Measurements from ENCODE around the gene TUG1. TPM values are rescaled to one million over a fixed set of nuclear protein-coding genes. Genes with fewer than 3 reads are reported as not detected.
A peak's percentile ranks its signal among the peaks of the same experiment; 100 is the strongest.

The TUG1 gene
- 17.5 and 18.7 TPM in 2 replicates for total RNA-seq (2014; rRNA removed; shearing (Covaris generic); ENCODE audit: low replicate concordance)

DNA sequence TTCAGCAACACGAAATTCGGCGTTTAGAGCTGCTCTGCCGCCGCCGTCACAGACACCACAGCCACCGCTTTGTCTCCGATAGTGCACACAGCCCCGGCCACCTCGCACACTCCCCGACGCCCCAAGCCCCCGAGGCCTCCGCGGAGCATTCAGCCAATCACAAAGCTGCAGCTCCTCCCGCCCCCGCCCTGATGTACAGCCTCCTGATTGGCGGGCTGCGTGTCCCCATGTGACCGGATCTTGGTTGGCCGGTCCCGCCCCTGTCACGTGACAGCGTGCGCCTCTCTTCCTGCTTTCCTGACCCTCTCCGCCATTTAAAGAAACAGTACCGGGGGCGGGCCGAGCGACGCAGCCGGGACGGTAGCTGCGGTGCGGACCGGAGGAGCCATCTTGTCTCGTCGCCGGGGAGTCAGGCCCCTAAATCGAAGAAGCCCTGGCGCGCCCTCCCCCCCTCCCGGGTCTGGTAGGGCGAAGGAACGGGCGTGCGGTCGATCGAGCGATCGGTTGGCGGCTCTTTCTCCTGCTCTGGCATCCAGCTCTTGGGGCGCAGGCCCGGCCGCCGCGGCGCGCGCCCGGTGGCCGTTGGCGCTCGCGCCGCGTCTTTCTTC lies at the start of gene TUG1:
TSS of gene TUG1 (plus strand) at position 342 of the 608 bp plus-strand sequence.
- Histone ChIP-seq H3K27me3 (no peaks in the 10 kb centered on the region), H3K4me3 (peak within 1 kb of the TSS; percentile 65), H3K36me3 (peaks cover 81% of the 10 kb centered on the region), H3K9me3 (peaks cover 51% of the 10 kb centered on the region)
- DNase-seq = peak; percentile 99

DNA sequence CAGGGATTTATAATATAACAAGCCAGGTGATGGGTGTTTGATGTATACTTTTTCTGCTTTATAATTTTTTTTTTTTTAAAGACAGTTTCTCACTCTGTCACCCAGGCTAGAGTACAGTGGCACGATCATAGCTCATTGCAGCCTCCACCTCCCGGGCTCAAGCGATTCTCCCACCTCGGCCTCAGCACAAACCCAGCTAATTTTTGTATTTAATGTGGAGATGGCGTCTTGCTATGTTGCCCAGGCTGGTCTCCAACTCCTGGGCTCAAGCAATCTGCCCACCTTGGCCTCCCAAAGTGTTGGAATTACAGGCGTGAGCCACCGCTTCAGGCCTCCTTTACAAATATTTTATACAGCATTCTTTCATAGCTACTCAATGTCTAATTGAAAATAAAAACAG lies 49.1 kb upstream of the TUG1 start:
- DNase-seq = no peak
- no peak overlapping the region for H3K4me3 ChIP-seq
- no peaks in the 10 kb centered on the region for H3K36me3 ChIP-seq
- H3K27me3 ChIP-seq = no peaks in the 10 kb centered on the region
- peaks cover 3% of the 10 kb centered on the region for H3K9me3 ChIP-seq

DNA sequence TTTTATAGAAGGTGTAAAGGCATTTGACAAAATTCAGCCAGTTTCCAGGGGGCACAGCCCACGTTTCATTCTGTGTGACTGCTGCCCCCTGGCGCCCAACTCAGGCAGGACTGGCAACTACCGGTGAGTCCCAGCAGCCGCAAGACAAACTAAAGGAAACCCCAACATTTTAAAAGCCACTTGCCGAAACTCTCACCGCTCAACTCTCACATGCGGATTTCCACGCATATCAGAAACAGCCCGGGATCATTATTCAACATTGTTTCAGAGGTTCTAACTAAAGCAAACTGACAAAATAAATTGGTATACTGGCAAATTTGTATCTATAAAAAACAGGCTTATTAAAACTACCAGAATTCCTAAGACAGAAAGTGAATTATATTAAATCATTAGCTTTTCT lies 48.7 kb upstream of the TUG1 start:
- Histone ChIP-seq H3K27me3 (no peaks in the 10 kb centered on the region), H3K4me3 (no peak overlapping the region), H3K36me3 (peaks cover 4% of the 10 kb centered on the region; the same call in 1 of the 2 replicates), H3K9me3 (peaks cover 3% of the 10 kb centered on the region)
- peak; percentile 65 for DNase-seq

DNA sequence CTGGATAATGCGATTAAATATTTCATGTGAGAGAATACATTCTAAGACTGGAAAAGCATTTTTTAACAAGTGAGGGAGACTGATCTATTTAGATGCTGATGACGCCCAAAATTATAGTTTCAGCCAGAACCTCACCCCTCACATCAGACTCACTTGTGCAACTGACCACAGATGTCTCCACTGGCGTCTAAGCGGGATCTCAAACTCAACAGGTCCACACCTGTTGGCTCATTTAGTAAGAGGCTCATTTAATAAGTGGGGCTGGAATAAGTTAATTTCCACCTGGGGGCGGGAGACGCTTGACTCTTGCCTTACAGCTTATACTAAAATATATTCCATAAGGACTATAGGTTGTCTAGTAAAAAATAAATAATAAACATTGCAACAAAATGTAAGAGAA lies 48.0 kb upstream of the TUG1 start:
- no peak for DNase-seq
- no peaks in the 10 kb centered on the region for H3K9me3 ChIP-seq
- H3K36me3 ChIP-seq = peaks cover 10% of the 10 kb centered on the region
- no peak overlapping the region for H3K4me3 ChIP-seq
- no peaks in the 10 kb centered on the region for H3K27me3 ChIP-seq

DNA sequence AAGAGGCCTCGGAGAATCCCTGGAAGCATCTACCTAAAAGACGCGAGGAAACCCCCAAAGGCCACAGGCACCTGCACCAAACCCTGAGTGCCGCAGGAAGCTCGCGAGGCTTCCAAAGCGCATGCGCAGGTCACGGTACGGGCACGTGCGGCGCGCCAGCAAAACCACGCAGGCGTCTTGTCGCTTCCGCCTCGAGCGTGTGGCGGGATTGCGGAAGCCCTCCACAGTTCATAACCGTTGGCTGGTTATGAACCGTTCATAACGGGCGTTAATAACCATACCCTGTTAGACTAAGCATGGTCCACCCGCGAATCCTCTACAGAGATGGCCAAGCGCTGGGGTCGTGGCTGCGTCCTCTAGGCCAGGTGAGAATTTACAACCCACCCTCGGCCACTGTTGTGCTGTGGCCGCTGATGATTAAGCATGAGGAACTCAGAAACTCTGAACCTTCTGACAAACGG lies 46.9 kb upstream of the TUG1 start:
- peak; percentile 37 for DNase-seq
- Histone ChIP-seq H3K4me3 (no peak overlapping the region), H3K36me3 (peaks cover 17% of the 10 kb centered on the region), H3K27me3 (no peaks in the 10 kb centered on the region), H3K9me3 (no peaks in the 10 kb centered on the region)

DNA sequence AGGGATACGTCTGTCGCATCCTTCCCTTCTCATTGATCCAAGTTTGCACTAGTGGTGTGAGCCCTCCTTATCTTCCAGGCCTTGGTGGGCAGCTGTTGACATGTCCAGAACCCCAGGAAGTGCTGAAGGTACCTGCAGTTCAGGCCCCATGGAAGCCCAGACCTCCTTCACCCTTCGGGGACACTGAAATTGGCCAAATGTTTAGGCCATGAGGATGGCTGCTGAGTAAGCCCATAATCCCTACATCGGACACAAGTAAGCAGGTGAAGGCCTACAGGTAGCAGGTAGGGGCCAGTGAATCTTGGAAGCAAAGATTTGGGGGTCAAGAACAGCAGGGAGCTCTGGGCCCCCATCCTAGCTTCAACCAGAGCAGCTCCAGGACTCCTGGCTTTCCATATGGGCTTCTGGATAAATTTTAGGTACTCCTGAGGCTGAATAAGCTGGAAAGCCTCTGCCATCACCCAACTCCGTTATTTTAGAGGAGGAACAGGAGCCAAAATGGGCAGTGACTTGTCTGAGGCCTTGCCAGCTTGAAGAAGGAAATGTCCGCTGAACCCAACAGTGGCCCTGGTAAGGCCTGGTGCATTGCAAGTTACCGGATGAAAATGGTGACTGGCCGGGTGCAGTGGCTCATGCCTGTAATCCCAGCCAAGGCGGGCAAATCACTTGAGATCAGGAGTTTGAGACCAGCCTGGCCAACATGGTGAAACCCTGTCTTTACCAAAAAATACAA lies 45.7 kb upstream of the TUG1 start:
- H3K36me3 ChIP-seq = peaks cover 28% of the 10 kb centered on the region
- H3K4me3 ChIP-seq = no peak overlapping the region
- no peak for DNase-seq

DNA sequence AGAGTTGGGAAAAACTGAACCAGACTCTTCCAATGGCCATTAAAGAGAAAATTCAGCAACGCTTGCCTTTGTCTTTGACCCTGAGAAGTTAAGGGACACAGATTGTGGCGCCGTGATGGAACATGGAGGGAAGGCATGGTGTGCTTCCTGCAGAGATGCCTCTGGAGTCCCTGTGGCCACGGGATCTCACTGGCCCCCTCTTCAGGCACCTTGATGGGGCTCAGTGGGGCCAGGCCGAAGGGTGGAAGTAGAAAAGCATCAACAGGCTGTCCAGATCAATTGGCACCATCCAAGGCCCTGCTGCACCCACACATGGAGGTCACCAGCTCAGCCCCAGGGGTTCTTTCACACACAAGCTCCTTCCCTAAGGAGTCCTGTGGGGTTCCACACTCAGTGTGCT lies 43.4 kb upstream of the TUG1 start:
- DNase-seq = no peak
- peaks cover 50% of the 10 kb centered on the region for H3K36me3 ChIP-seq

More for the DNA sequence above, 45.7 kb upstream of the TUG1 start:
- Histone ChIP-seq H3K9me3 (no peaks in the 10 kb centered on the region), H3K27me3 (no peaks in the 10 kb centered on the region)

DNA sequence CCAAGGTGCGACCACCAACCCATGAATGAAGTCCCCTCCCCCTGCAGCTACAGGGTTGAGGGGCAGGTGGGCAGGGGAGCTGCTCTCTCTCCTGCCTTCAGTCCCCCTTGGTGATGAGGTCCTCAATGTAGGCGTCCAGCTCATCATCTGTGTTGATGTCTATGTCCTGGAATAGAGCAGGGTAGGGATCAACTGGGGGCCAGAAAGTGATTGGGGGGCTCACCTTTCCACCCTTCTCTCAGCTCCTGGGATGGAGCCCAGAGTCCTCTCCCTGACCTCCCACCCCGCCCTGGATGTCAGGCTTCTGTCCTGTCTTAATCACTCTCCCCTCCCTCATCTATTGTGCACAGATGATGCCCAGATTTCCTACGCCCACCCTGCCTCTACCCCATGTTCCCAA lies 42.4 kb upstream of the TUG1 start:
- peaks cover 61% of the 10 kb centered on the region for H3K36me3 ChIP-seq
- no peaks in the 10 kb centered on the region for H3K27me3 ChIP-seq
- no peak overlapping the region for H3K4me3 ChIP-seq
- H3K9me3 ChIP-seq = no peaks in the 10 kb centered on the region
- DNase-seq = no peak

More for the DNA sequence above, 43.4 kb upstream of the TUG1 start:
- Histone ChIP-seq H3K9me3 (no peaks in the 10 kb centered on the region), H3K4me3 (no peak overlapping the region), H3K27me3 (no peaks in the 10 kb centered on the region)

DNA sequence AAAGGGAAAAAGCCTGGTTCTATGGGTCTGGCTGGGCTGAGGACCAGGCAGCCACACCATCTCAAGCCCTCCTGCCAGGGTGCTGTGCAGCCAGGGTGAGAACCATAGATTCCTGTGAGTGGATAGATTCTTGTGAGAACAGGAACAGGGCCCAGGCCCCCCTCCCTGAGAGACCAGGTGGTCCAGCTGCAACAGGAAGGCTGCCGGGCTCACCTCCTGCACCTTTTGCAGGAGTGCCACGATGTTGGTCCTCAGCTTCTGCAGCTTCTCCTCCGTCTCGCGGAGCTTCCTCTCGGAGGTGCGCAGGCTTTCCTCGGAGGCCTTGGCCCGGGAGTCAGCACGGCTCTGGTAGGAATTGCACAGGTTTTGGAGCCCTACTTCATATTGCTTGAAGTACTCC lies 41.3 kb upstream of the TUG1 start:
- Histone ChIP-seq H3K27me3 (no peaks in the 10 kb centered on the region), H3K4me3 (no peak overlapping the region), H3K9me3 (no peaks in the 10 kb centered on the region), H3K36me3 (peaks cover 72% of the 10 kb centered on the region)
- DNase-seq = no peak

DNA sequence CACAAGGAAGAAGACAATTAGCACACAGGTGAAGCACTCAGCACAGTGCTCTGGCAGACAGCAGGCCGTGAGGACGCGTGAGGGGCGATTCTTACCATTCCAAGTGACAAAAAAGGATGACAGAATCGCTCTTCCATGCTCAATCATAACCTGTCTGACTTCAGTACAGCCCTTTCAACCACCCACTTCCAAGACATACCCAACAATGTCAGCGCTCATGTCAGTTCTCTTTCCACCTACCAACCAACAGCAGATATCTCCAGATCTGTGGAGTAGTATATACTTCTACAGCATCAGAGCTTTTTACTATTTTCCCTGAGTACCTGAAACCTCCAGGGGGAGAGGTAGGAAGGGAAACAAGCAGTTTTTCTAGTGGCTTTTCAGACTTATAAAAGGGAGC lies 40.7 kb upstream of the TUG1 start:
- H3K36me3 ChIP-seq = peaks cover 78% of the 10 kb centered on the region
- no peak overlapping the region for H3K4me3 ChIP-seq
- no peaks in the 10 kb centered on the region for H3K27me3 ChIP-seq
- no peaks in the 10 kb centered on the region for H3K9me3 ChIP-seq
- no peak for DNase-seq

DNA sequence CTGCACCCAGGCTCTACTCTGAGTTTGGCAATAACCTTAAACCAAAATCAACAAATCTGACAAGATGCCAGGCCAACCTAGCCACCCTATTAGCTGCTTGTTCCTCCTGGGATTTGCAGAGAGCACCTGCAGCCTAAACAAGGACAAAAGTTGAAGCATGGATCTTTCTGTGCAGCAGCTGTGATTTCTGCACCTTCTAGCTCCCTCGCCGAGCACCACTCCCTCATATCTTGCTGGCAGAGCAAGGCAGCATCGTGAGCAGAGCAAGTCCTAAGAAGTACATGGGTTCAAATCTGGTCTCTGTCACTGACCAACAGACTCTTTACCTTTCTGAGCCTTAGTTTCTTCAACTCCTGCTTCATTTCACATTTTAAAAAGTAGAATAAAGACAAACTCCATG lies 38.8 kb upstream of the TUG1 start:
- no peak for DNase-seq
- no peaks in the 10 kb centered on the region for H3K9me3 ChIP-seq
- no peak overlapping the region for H3K4me3 ChIP-seq
- H3K36me3 ChIP-seq = peaks cover 92% of the 10 kb centered on the region
- no peaks in the 10 kb centered on the region for H3K27me3 ChIP-seq

DNA sequence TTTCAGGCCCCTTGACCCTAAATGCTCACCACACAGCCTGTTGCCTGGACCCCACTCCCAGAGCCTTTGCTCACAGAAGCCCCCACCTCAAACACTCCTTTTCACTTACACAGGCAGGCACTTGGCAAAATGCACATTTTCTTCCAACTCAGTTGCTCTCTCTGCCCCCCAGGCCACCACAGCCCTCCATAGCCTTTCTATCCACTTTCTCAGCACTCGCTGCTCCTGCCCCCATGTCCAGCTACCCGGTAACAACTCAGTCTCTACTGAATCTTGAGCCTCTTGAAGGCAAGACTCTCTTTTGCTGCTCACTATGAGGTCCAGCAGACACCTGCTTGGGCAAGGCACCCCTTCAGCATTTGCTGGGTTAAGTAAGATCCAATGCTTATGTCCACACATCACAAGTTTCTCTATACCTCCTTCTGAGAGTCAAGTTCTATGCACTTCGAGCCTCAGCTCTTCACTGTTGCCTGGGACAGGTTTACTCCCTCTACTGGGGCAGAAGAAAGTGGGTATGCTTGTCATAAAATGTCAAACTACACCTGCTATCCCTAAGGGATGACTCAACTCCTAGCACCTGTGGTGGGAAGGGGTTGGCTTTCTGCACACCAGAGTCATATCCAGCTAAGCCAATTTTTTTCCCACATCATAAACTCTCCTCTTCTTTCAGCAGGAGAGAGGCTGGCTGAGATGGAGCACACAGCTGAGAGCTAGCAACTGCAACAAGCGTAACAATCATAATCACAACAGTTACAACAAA lies 37.3 kb upstream of the TUG1 start:
- DNase-seq = no peak
- Histone ChIP-seq H3K36me3 (peaks cover 97% of the 10 kb centered on the region), H3K4me3 (no peak overlapping the region), H3K27me3 (no peaks in the 10 kb centered on the region), H3K9me3 (no peaks in the 10 kb centered on the region)

DNA sequence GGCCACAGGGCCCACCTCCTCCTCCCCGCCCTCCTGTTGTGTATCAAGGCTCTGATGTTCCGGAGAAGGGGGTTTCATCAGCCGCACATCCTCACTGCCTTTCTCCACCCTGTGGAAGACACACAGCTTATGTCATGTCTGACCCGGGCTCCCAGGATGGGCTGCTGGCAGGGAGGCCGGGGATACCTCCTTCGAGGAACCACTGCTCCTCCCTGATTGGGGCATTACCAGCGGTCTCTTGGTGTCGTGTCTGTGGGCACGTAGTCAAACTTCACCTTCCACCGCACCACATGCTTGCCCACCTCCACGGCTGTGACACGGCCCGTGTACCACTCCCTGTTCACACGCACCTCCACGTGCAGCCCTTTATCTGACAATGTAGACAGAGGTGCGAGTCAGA lies 36.4 kb upstream of the TUG1 start:
- H3K4me3 ChIP-seq = no peak overlapping the region
- DNase-seq = no peak
- no peaks in the 10 kb centered on the region for H3K9me3 ChIP-seq
- no peaks in the 10 kb centered on the region for H3K27me3 ChIP-seq
- H3K36me3 ChIP-seq = peaks cover 97% of the 10 kb centered on the region

DNA sequence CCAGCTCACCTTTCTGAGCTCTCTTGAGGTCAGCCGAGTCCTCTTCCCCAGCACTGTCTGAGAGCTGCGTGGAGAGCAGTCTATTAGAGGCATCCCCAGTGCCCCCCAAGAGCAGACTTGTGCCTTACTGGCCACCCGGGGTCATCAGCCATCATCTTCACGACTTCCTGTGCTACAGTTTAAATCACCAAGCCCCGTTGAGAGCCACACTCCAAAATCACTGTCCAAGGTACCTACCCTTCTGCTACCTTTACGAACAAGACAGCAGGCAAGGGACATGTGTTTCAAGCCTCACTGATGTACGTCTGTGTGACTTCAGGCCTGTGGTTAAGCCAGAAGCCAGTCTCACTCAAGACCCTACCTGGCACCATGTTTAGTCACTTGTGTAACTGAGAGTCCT lies 35.6 kb upstream of the TUG1 start:
- Histone ChIP-seq H3K36me3 (peaks cover 97% of the 10 kb centered on the region), H3K4me3 (no peak overlapping the region), H3K9me3 (no peaks in the 10 kb centered on the region), H3K27me3 (no peaks in the 10 kb centered on the region)
- DNase-seq = no peak

DNA sequence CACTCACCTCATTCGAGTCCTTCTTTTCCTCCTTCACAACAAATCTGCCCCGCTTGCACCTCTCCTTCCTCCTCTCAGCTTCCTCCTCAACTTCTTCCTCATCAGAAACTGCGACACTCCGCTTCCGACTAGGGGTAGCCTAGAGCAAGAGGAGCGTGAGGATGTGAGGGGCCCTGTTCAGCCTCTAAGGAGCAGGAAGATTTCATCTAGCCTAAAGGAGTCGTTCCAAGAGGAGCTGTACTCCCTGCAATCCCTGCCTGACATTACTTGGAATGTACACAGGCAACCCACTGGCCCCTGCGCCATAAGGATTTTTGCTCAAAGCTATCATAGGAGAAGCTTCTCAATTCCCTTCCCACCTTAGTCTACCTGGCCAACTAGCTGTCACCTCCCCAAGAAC lies 35.0 kb upstream of the TUG1 start:
- Histone ChIP-seq H3K9me3 (no peaks in the 10 kb centered on the region), H3K4me3 (no peak overlapping the region), H3K27me3 (no peaks in the 10 kb centered on the region), H3K36me3 (peaks cover 97% of the 10 kb centered on the region)
- no peak for DNase-seq

DNA sequence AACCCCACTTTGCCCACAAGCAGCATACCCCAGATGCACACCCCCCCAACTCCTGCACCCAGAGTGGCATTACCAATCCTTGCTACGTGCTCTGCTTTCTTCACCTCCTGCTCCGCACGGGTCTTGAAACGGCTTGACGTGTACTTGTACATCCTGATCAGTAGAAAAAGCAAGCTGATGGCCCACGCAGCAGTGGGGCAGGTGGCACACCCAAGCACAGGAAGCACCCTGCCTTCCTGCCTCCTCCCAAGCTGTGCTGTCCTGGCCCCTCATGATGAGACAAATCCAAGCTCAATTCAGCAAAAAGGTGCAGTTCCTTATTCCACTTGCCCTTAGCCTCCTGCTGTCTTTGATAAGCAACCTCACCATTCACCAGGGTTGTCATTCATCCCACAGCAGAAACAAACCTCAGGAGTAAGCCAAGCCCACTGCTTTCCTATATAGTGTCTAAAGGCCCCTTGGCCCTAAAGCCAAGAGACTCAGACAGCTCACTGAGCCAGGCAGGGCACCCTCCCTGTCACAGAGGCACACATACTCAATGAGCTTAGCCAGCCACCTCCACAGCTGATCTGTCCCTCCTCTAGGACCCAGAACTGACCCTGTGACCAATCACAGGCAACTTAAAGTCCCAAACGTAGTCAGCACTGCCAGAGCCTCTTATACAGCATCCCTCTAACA lies 28.2 kb upstream of the TUG1 start:
- Histone ChIP-seq H3K27me3 (no peaks in the 10 kb centered on the region), H3K36me3 (peaks cover 89% of the 10 kb centered on the region), H3K9me3 (no peaks in the 10 kb centered on the region), H3K4me3 (no peak overlapping the region)
- DNase-seq = no peak

DNA sequence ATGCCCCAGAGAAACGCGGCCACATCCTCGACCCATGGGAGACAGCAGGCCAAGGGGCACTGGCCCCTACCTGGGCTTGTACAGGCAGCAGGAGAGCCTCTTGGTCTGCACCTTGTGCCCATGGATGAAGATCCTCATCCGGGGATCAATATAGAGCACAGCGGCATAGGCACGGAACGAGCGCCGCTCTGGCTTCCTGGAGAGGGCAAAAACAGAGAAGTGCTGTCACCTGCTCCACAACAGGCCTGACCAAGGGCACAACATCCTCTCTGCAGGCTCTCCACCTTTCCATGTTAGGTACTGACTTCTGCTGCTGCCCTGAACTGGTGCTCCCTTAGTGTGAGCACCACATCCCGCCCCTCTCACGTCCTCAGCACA lies 27.7 kb upstream of the TUG1 start:
- peaks cover 89% of the 10 kb centered on the region for H3K36me3 ChIP-seq
- no peaks in the 10 kb centered on the region for H3K27me3 ChIP-seq
- no peak for DNase-seq
- no peak overlapping the region for H3K4me3 ChIP-seq
- H3K9me3 ChIP-seq = no peaks in the 10 kb centered on the region
